Stimulated activated CD8-positive, alpha-beta memory T cell treated with anti-CD3 and anti-CD28 coated beads, Interleukin-7, amount 100 ng/mL, for 4 hours (primary cell): ENCODE measurements around the gene MMP20.

Experiments
- DNase-seq, 2 donors: peaks; one replicate each; pipeline ENCODE4 v3.0.0-alpha.2; 2020; ENCODE audit warnings: low read depth in 2 of 2

Gene MMP20

GRCh38 chr11:102592131-102592530 lies 33.0 kb downstream of the MMP20 start:
- no peak for DNase-seq

DNA sequence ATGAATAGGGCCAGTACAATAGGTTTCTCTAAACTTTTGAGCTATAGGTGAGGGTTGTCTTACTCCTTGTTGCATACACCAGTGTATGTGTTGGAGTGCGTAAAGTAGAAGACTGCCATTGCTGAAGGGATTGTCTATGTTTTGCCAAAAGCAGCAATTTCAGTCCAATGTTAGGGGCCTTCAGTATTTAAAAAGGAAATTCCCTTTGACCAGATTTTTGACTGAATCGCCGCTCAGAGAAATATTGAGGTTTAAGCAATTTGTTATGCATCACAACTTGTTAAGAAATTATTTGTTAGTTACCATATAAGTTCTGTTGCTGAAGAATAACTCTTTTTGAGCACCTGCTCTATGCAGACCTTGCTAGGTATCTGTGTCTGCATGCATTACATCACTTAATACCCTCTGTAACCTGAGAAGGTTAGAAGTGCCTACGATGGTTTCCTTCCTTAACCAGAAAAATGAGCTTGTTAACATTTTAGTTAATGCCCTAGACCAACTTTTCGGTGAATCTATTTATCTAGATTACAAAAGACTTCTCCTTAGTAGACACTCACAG lies 33.9 kb downstream of the MMP20 start:
- no peak for DNase-seq

DNA sequence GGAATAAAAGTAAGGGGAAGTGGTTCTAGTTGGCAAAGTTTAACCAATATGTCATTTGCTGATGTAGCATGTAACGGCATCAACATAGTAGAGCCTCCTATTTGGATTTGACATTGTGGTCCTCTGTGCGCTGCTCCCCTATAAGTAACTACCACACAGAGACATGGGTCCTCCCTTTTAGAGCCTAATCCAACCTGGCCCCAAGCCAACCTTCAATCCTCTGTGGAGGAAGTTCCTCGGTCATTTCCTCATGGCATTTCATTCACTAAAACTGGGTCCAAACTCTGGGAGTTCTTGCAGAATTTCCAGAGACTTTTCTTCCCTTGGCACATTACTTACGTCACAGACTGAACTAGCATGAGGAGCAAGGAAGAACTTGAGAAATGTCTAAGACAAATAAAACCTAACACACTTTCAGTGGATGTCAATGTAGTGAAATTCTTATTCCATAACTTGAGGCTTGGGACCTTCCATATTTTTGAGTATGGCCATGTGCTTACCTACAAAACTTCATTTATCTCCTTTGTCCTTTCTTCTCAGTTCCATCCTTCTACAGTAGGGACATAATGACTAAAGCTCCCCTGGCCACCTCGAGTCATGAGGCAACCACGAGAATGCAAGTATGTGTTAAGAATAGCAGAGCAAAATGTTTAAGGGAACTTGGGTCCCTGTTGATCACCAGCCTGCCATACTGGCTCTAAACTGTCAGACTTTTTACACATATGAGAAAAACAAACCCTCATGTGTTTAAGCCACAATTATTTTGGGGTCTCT lies 34.7 kb downstream of the MMP20 start:
- no peak for DNase-seq

DNA sequence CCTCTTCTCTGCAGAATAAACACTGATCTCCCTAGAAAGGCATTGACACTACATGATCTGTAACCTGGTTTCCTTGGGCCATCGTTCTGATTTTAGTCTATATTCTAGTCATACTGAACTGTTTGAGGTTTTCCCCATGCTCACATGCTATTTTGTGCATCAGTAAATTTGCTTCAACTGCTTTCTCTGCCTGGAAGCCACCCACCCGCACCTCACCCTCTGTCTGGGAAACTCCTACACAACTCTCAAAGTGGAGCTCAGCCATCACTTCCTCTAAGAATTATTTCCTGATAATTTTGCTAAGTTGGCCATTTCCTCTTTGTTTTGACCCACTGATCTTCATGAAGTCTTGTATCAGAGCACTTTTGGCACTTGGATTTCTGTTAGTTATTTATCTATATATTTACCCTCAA lies 36.1 kb downstream of the MMP20 start:
- no peak for DNase-seq

DNA sequence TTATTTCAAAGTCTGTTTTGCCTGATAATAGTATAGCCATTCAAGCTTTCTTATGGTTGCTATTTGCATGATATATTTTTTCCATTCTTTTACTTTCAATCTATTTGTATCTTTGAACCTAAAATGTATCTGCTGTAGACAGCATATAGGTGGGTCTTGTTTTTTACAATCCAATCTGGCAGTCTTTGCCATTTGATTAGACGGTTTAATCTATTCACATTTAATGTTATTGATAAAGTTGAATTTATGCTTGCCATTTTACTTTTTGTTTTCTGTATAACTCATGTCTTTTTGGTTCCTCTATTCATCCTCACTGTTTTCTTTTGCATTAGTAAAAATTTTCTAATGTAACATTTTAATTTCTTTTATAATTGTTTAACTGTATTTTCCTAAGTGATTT lies 37.4 kb downstream of the MMP20 start:
- DNase-seq, result no peak

DNA sequence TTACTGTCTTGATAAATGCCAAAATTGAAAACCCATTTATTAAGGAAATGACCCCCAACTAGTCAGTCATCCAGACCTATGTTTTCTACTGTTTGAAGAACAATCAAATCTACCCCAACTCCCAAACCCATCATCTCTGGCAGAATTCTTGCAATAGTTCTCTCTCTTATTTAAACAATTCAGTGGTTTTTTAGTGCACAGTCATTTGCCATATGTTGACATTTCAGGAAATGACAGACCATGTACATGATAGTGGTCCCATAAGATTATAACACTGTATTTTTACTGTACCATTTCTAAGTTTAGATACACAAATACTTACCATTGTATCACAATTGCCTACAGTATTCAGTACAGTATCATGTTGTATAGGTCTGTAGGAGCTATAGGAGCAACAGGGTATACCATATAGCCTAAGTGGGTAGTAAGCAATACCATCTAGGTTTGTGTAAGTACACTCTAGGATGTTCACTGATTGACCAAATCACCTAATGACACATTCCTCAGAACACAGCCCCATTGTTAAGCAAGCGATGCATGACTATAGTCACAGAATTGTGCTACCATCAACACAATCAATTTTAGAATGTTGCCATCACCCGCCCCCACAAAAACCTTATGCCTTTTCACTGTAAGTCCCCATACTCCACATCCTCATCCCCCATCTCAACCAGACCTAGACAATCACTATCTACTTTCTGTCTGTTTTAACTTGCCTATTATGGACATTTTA lies 41.8 kb downstream of the MMP20 start:
- DNase-seq, result no peak

GRCh38 chr11:102582140-102582539 lies 43.0 kb downstream of the MMP20 start:
- no peak for DNase-seq

DNA sequence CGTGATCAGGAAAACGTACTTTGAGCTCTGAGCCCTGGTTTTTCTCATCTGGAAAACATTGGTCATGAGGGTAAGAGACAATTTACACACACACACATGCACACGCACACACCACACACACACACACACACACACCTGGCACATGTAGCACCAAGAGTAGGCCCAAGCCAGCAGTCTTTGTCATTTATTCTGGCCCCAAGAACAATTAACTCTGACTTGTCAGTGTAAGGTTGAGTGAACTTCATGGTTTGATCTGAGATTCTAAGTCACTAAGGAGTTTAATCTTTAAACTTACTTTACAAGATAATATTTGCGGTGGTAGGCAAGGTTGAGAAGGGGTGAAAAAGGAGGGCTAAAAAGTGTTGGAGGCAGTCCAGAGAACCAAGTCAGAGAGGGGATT lies 44.1 kb downstream of the MMP20 start:
- no peak for DNase-seq

- no peak for DNase-seq
Observed at GRCh38 chr11:102580185-102580951, 44.8 kb downstream of the MMP20 start.

DNA sequence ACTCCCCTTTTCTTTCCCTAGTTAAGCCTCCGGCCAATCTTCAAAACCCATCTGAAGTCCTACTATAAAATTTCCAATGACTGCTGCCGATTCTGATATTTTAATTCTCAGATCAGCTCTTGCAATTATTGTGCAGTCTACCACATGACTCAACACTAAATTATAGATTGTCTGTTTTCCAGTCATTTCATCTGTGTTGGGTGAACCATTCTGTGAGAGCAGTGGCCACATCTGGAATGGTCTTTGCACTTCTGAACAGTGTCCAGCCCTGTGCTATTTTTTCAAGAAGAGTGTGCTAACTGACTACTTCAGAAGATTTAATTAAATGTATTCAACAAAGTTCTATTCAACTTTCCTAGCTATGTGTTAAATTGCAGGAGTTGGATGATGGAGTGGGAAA lies 47.4 kb downstream of the MMP20 start:
- DNase-seq, result no peak

DNA sequence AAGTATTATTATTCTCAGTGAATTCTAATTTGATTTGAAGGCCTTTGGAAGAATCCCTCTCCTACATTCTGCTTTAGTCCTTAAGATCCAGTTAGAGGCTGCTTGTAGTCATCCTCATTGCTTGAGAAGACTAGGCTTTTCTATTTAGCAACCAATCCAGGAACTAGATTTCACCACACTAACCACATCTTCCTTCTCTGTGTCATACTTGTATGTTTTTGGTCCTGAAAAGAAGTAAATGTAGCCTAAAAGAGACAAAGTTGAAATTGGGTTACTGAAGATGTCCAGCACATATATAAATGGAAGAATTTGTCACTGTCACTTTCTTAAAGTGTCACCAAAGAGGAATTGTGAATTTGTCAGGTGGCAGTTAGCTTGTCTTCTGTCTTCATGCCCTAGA lies 48.0 kb downstream of the MMP20 start:
- no peak for DNase-seq

- DNase-seq, result no peak
Observed at GRCh38 chr11:102576350-102576749, 48.8 kb downstream of the MMP20 start.

GRCh38 chr11:102575012-102575411 lies 50.1 kb downstream of the MMP20 start:
- DNase-seq, result no peak

DNA sequence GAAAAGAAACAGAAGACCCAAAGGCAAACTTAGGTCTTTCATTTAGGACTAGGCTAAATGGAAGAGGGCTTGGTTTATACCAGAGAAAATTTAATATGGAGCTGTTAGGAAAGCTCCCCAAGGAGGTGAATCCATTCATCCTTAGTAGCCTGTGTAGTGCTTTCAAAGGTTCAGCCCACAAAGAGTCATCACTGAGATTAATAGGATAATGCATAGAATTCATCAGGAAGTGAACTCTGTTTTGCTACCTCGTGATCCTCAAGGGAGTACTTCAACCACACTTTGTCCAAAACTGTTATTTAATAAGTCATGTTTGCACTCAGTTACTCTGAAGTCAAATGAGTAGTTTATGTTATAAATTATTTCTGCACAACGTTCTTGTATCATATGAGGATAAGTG lies 51.3 kb downstream of the MMP20 start:
- no peak for DNase-seq

- no peak for DNase-seq
Observed at GRCh38 chr11:102572554-102573220, 52.4 kb downstream of the MMP20 start.

- no peak for DNase-seq
Observed at GRCh38 chr11:102568851-102569250, 56.3 kb downstream of the MMP20 start.

DNA sequence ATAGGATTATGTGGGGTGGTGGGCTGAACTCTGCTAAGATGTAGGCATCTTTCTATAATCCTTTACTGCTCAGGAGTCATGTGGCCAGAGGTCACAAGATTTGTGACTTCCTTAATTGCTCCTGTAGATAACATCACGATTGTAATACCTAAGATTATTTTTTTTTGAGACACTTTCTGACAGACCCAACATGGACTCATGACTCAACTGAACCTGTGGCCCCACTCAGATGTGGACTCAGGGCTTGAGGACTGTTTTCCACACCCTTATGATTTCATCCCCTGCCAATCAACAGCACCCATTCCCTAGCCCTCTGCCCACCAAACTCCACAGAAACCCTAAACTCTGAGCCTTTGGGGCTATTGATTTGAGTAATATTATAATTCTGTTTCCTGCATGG lies 59.0 kb downstream of the MMP20 start:
- no peak for DNase-seq

GRCh38 chr11:102564110-102564509 lies 61.0 kb downstream of the MMP20 start:
- no peak for DNase-seq

DNA sequence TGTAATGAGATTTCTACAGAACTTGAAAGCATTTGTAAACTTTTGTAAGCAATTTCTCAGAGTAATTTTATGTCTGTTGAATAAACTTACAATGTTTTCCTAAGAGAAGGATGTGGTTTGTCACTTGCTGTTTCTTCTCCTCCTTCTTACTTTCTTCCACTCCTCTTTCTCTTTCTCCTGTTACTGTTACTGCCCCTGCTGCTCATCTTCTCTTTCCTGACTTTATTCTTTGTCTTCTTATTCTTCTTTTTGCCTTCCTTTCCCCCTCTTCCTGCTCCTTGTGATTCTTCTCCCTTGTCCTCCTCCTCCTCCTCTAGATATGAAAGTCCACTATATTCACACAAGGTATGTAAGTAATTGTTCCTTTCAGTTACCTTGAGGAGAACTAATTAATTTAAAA lies 63.5 kb downstream of the MMP20 start:
- DNase-seq, result no peak

DNA sequence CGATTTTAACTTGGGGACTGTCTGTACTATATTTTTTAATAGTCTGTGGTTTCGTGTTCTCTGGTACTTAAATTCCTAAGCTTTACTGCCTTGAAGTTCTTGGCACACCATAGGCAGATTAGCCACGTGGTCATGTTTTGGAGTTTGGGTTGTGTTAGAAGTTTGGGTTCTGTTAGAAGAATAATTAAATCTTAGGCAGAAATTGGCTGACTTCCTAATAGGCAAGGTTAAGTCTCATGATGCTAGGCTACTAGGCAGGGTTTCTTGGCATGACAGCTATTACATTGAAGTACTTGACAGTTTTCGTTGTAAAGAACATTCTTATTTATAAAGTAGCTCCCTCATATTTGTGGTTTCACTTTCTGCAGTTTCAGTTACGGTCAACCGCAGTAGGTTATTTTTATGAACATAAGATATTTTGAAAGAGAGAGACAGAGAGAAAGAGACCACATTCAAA lies 64.5 kb downstream of the MMP20 start:
- DNase-seq, result no peak

DNA sequence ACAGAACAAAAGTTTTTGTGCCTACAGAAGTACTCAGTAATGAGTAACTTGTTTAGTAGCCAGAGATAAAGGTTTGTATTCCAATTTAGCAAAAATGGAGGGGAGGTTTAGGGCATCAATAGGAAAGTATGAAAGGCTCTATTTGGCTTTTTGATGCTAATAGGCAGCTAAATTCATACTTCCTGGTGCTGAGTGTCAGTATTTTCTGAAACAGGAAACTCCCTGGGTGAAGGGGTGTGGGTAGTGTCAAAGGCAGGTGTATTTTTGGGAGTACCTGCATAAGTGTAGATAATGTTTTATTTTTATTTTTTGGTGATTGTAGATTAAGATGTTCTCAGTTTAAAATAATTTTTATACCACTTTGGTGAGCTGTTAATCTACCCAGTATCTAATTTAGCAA lies 65.3 kb downstream of the MMP20 start:
- no peak for DNase-seq

- DNase-seq, result no peak
Observed at GRCh38 chr11:102555091-102555490, 70.0 kb downstream of the MMP20 start.
